Fibroblast of mammary gland (primary cell): Measurements from ENCODE around the gene MGAT4B.
"Not testable (repeated sequence)": the region's sequence is repeated elsewhere in the genome, so short reads cannot be mapped to it uniquely, and the experiment has no call there.

ENCODE experiments used
- DNase-seq: peaks from one replicate; pipeline ENCODE4 v3.0.0-alpha.2; 2010; ENCODE audit warnings: low read depth
- H3K4me3 ChIP-seq: 2 replicates; pipeline ENCODE4 v1.5.1; 2011; ENCODE audit warnings: low read depth, mild to moderate bottlenecking, low read length, moderate library complexity; ENCODE audit not compliant: control insufficient read depth
- CTCF ChIP-seq: conservative IDR thresholded peaks from 2 replicates; pipeline ENCODE4 v1.5.1; 2011; ENCODE audit warnings: low read depth, low read length, inconsistent platforms; ENCODE audit not compliant: control insufficient read depth, insufficient read depth

MGAT4B gene

DNA sequence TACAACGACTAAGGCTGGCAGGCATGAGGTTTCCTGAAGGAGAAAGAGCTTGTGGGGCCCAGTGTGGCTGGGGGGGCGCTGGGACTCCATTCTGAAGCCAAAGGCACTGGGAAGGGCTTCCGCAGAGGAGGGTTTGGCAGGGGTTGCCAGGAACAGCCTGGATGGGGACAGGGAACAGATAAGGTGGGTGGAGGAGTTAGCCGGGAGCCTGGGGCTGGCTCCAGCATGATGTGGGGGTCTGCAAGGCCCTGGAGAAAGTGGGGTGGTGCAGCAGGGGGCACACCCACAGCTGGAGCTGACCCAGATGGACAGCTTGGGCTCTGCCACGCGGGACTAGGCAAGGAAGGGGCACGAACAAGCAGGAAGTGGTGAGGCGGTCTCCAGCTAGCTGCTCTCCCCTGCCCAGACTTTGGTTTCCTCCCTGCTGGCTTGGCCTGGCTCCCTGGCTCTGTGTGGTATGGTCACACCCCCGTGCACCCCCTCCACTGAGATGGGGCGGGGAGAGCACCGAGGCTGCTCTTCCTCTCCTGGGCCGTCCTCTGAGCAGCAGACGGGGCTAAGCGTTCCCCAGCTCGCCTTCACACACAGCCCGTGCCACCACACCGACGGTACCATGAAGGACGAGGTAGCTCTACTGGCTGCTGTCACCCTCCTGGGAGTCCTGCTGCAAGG is 13.1 kb downstream of the MGAT4B start, which contains the start of gene LTC4S:
Gene LTC4S (plus strand): TSS at position 519 of the 672 bp plus-strand sequence. CDS start 95 bp downstream, at position 614.
- no peak within 1 kb of the TSS for H3K4me3 ChIP-seq
- TF ChIP-seq CTCF: no peak
- DNase-seq: peak; percentile 54

DNA sequence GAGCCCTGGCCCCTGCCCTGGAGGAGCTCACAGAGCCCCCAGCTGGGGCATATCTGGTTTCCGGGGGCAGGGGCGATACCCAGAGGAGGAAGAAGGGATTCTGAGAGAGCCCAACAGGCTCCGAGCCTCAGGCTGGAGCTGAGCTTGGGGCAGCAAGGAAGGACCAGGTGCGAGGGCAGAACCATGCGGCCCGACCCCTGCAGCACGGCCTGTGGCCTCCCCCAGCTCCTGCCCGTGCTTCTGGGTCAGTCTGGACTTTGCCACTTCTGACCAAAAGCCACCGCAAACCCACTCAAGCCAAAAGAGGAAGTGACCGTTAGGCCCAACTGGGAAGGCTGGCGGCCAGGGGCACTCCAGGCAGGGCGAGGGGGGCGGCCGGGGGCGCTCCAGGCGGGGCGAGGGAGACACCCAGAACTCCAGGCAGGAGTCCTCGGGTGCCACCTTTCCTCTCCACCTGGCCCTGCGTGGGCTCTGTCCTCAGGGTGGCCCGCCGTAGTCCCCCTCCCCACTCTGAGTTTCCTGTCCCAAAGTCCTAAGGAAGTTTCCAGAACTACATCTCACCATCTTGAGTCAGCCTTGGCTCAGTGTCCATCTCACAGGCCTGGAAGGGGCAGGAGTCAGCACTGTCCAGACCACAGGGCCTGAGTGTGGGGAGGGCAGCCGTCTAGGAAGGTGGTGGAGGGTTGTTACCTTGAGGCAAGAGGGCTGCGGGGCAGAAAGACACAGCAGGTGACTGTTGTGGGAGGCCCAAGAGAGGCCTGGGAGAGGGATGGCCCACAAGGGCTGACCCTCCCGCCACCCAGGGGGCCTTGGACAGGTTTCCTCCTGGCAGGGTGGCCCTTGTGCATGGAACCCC is 13.8 kb downstream of the MGAT4B start:
- no peak for TF ChIP-seq CTCF
- DNase-seq: no peak
- H3K4me3 ChIP-seq: no peak overlapping the region

DNA sequence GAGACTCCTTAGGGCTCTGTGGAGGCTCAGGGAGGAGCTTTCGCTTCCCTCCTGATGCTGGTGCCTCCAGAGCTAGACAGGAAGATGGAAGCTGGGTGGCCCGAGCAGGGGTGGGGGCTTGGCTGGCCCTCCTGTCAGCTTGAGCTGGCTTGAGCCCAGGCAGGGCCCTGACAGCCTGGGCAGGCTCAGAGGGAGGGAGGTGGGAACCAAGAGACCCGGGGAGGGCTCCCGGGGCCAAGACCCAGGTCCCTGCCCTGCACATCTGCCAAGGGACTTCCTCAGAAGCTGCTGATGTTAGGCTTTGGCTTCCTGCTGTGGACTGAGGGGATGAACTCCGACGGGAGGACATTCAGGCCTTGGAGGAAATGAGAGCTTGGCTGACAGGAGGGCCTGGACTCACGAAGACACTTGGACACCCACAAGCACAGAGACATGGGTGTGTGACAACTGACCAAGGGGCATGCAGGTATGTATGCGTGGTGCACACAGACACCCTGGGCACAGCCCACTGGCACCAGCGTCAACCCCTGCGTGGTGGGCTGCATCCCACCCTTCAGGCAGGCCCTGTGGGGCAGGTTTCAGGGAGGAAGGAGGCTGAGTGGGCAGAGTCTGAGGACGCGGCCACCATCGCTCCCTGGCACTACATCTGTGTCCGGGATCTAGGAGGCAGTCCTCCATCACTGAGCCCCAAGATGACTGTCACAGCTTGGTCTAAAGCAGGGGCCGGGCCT is 14.6 kb downstream of the MGAT4B start:
- DNase-seq: no peak
- H3K4me3 ChIP-seq: no peak overlapping the region
- no peak for TF ChIP-seq CTCF

- DNase-seq, H3K4me3 ChIP-seq: not testable (repeated sequence)
Observed at GRCh38 chr5:179789278-179789677, 17.4 kb downstream of the MGAT4B start.

- H3K4me3 ChIP-seq: no peak overlapping the region
- DNase-seq: no peak
- TF ChIP-seq CTCF: no peak
Observed at GRCh38 chr5:179788193-179788854, 18.3 kb downstream of the MGAT4B start.

- no peak for TF ChIP-seq CTCF
- DNase-seq: no peak
Observed at GRCh38 chr5:179786861-179787260, 19.8 kb downstream of the MGAT4B start.

More at GRCh38 chr5:179786861-179787260, 19.8 kb downstream of the MGAT4B start:
- no peak overlapping the region for H3K4me3 ChIP-seq
